ENCODE results near the gene SH3RF3.

SH3RF3 gene

GRCh38 chr2:109457366-109457765 lies 328.4 kb downstream of the SH3RF3 start:
- DNase-seq, result no peak

- DNase-seq, result no peak
Observed at GRCh38 chr2:109457794-109458193, 328.8 kb downstream of the SH3RF3 start.

GRCh38 chr2:109458512-109458911 lies 329.5 kb downstream of the SH3RF3 start:
- DNase-seq, result no peak

- DNase-seq, result no peak
Observed at GRCh38 chr2:109459485-109459884, 330.5 kb downstream of the SH3RF3 start.

- DNase-seq, result no peak
Observed at GRCh38 chr2:109460553-109461324, 331.7 kb downstream of the SH3RF3 start.

- no peak for DNase-seq
Observed at GRCh38 chr2:109463236-109463635, 334.2 kb downstream of the SH3RF3 start.

- DNase-seq, result no peak
Observed at GRCh38 chr2:109463891-109464290, 334.9 kb downstream of the SH3RF3 start.

GRCh38 chr2:109466674-109467575 lies 337.9 kb downstream of the SH3RF3 start:
- DNase-seq, result peak in 40 of 58 donors; percentile 19 to 71 (median 38)

GRCh38 chr2:109467701-109468100 lies 338.7 kb downstream of the SH3RF3 start:
- no peak for DNase-seq

- no peak for DNase-seq
Observed at GRCh38 chr2:109468893-109469292, 339.9 kb downstream of the SH3RF3 start.

- no peak for DNase-seq
Observed at GRCh38 chr2:109471658-109472057, 342.7 kb downstream of the SH3RF3 start.

GRCh38 chr2:109472331-109472959 lies 343.4 kb downstream of the SH3RF3 start:
- DNase-seq, result no peak

GRCh38 chr2:109472974-109473373 lies 344.0 kb downstream of the SH3RF3 start:
- no peak for DNase-seq

- no peak for DNase-seq
Observed at GRCh38 chr2:109473616-109474318, 344.8 kb downstream of the SH3RF3 start.

GRCh38 chr2:109474319-109474825 lies 345.4 kb downstream of the SH3RF3 start:
- DNase-seq, result no peak

GRCh38 chr2:109475531-109476210 lies 346.7 kb downstream of the SH3RF3 start:
- DNase-seq, result peak in 7 of 58 donors; percentile 14 to 59 (median 26)

GRCh38 chr2:109476641-109477441 lies 347.8 kb downstream of the SH3RF3 start:
- no peak for DNase-seq

GRCh38 chr2:109478906-109479493 lies 350.0 kb downstream of the SH3RF3 start:
- no peak for DNase-seq

- DNase-seq, result no peak
Observed at GRCh38 chr2:109479804-109480203, 350.8 kb downstream of the SH3RF3 start.

Measured in anterior cingulate cortex (tissue), 58 donors.